GM06990 (cell line): ENCODE measurements around the gene NUDT22.

Experiments used
- DNase-seq: peaks from one replicate; pipeline ENCODE4 v3.0.0-alpha.2; 2011; ENCODE audit not compliant: insufficient read length; ENCODE audit errors: extremely low read depth
- H3K27me3 ChIP-seq: replicated peaks from 2 replicates; pipeline ENCODE4 v1.6.0; 2011; ENCODE audit warnings: low read length; ENCODE audit not compliant: control insufficient read depth, insufficient read depth
- H3K36me3 ChIP-seq: 2 replicates; pipeline ENCODE4 v1.5.1; 2011; ENCODE audit warnings: low read length; ENCODE audit not compliant: control insufficient read depth, insufficient read depth
- H3K4me3 ChIP-seq: replicated peaks from 2 replicates; pipeline ENCODE4 v1.5.1; 2011; ENCODE audit warnings: low read depth, mild to moderate bottlenecking, control low read depth, low read length
- TF ChIP-seq, protein P1 (sequence below): IDR thresholded peaks from 2 replicates; pipeline ENCODE4 v1.5.1; 2011; ENCODE audit warnings: low read length, control low read depth, mild to moderate bottlenecking, inconsistent platforms; ENCODE audit not compliant: insufficient read depth, poor library complexity, severe bottlenecking

The NUDT22 gene

DNA sequence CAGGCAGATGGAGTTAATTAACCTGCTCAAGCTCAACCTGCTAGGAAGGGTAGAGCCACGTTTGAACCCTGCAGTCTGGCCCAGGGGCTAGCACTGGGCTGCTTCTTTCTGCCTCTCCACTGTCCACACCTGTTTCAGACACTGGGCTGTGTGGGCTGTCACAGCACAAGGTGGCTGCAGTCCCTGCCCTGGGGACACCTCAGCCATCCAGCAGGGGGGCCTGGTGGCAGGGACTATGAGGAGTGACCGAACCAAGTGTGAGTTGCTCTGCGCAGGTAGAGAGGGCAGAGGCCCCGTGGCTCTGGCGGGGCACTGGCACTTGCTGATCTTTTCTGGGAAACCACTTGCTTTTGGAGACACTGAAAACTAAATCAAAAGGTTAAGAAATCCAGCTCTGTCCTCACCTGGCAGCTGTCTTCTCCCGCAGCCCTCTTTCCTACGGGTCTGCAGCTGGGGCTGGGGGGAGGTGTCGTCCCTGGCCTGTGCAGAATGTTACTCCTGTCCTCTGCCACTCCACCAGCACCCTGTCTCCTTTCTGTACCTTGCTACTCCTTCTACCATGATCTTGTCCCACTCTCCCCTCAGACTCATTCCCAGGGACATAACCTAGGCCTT is 52.6 kb downstream of the NUDT22 start:
- H3K4me3 ChIP-seq, result no peak overlapping the region
- peak; percentile 0 for DNase-seq
- H3K27me3 ChIP-seq, result no peaks in the 10 kb centered on the region
- TF ChIP-seq, protein P1, sequence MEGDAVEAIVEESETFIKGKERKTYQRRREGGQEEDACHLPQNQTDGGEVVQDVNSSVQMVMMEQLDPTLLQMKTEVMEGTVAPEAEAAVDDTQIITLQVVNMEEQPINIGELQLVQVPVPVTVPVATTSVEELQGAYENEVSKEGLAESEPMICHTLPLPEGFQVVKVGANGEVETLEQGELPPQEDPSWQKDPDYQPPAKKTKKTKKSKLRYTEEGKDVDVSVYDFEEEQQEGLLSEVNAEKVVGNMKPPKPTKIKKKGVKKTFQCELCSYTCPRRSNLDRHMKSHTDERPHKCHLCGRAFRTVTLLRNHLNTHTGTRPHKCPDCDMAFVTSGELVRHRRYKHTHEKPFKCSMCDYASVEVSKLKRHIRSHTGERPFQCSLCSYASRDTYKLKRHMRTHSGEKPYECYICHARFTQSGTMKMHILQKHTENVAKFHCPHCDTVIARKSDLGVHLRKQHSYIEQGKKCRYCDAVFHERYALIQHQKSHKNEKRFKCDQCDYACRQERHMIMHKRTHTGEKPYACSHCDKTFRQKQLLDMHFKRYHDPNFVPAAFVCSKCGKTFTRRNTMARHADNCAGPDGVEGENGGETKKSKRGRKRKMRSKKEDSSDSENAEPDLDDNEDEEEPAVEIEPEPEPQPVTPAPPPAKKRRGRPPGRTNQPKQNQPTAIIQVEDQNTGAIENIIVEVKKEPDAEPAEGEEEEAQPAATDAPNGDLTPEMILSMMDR, result no peak
- H3K36me3 ChIP-seq, result peaks cover 14% of the 10 kb centered on the region
